ENCODE measurements around the gene DPP6. TPM values are rescaled to one million over a fixed set of nuclear protein-coding genes. Genes with fewer than 3 reads are reported as not detected.

Gene DPP6
- total and polyA plus RNA-seq, 9 of the 15 experiments (the other 6 are each of a cell fraction or from before 2014, with no cell fraction given) = not detected

- TF ChIP-seq KLF13 (tag; IDR thresholded peaks at IDR 0.05; ENCODE audit: borderline replicate concordance, low read depth) (no peak), ZNF140 (CRISPR knock-in tag; IDR thresholded peaks at IDR 0.05) (no peak), CREB3L1 (IDR thresholded peaks at IDR 0.05; ENCODE audit: borderline replicate concordance, low read depth) (peak; percentile 57; the same call in 1 of the 2 replicates), ZFP1 (CRISPR knock-in tag; IDR thresholded peaks at IDR 0.05) (no peak), IRF9 (tag; IDR thresholded peaks at IDR 0.05) (no peak), GMEB1 (CRISPR knock-in tag; IDR thresholded peaks at IDR 0.05) (peak; percentile 16; the same call in 1 of the 2 replicates)
Observed at GRCh38 chr7:154928136-154929005, 876.2 kb downstream of the DPP6 start (continued).
